NK-92 treated with Interleukin-12 subunit alpha and Interleukin-12 subunit beta, amount 100 ng/mL, for 24 hours (cell line): ENCODE results near the gene RNF166.

Experiments used
- DNase-seq: peaks from one replicate; lab custom pipeline; 2025; lab: John Stamatoyannopoulos, UW

The RNF166 gene

GRCh38 chr16:88723911-88724310 lies 17.7 kb upstream of the RNF166 start:
- no peak for DNase-seq

- no peak for DNase-seq
These were observed 17.3 kb upstream of the RNF166 start for GRCh38 chr16:88723507-88723887.

GRCh38 chr16:88722784-88723506 lies 16.7 kb upstream of the RNF166 start:
- DNase-seq, result no peak

GRCh38 chr16:88721815-88722755 lies 15.9 kb upstream of the RNF166 start:
- no peak for DNase-seq

GRCh38 chr16:88721236-88721635 lies 15.0 kb upstream of the RNF166 start:
- no peak for DNase-seq

GRCh38 chr16:88720396-88720970 lies 14.3 kb upstream of the RNF166 start:
- no peak for DNase-seq

- no peak for DNase-seq
These were observed 13.7 kb upstream of the RNF166 start for GRCh38 chr16:88719933-88720296.

GRCh38 chr16:88719267-88719932 lies 13.2 kb upstream of the RNF166 start:
- DNase-seq, result no peak

- no peak for DNase-seq
These were observed 12.0 kb upstream of the RNF166 start for GRCh38 chr16:88718178-88718577.

- DNase-seq, result no peak
These were observed 10.4 kb upstream of the RNF166 start for GRCh38 chr16:88716601-88717001.

GRCh38 chr16:88716201-88716600 lies 10.0 kb upstream of the RNF166 start:
- DNase-seq, result no peak

- no peak for DNase-seq
These were observed 9.3 kb upstream of the RNF166 start for GRCh38 chr16:88715312-88716190.

- DNase-seq, result no peak
These were observed 8.5 kb upstream of the RNF166 start for GRCh38 chr16:88714420-88715302.

GRCh38 chr16:88713568-88714419 lies 7.6 kb upstream of the RNF166 start:
- DNase-seq, result no peak

GRCh38 chr16:88713054-88713453 lies 6.8 kb upstream of the RNF166 start:
- no peak for DNase-seq

- no peak for DNase-seq
These were observed 6.3 kb upstream of the RNF166 start for GRCh38 chr16:88712362-88712979.

GRCh38 chr16:88711750-88712340 lies 5.6 kb upstream of the RNF166 start:
- DNase-seq, result no peak

GRCh38 chr16:88710556-88710955 lies 4.3 kb upstream of the RNF166 start:
- no peak for DNase-seq
